ENCODE results near the gene GRB7.

GRB7 gene

GRCh38 chr17:39791111-39791992 lies 53.6 kb downstream of the GRB7 start:
- no peak for DNase-seq (ENCODE audit: low read depth)
- no peak overlapping the region for H3K4me3 ChIP-seq (replicated peaks; ENCODE audit: low read depth, low read length)
- no peak for TF ChIP-seq CTCF (IDR thresholded peaks at IDR 0.05; ENCODE audit: low read length, missing control alignments)

GRCh38 chr17:39792526-39793221 lies 54.9 kb downstream of the GRB7 start:
- no peak overlapping the region for H3K4me3 ChIP-seq (replicated peaks; ENCODE audit: low read depth, low read length)
- TF ChIP-seq CTCF (IDR thresholded peaks at IDR 0.05; ENCODE audit: low read length, missing control alignments): no peak
- DNase-seq (ENCODE audit: low read depth): no peak

GRCh38 chr17:39793301-39793872 lies 55.6 kb downstream of the GRB7 start:
- DNase-seq (ENCODE audit: low read depth): no peak
- no peak overlapping the region for H3K4me3 ChIP-seq (replicated peaks; ENCODE audit: low read depth, low read length)
- TF ChIP-seq CTCF (IDR thresholded peaks at IDR 0.05; ENCODE audit: low read length, missing control alignments): no peak

- no peak for TF ChIP-seq CTCF (IDR thresholded peaks at IDR 0.05; ENCODE audit: low read length, missing control alignments)
- H3K4me3 ChIP-seq (replicated peaks; ENCODE audit: low read depth, low read length): no peak overlapping the region
- no peak for DNase-seq (ENCODE audit: low read depth)
These were observed 56.7 kb downstream of the GRB7 start for GRCh38 chr17:39794249-39794970.
